GM19467 (cell line): ENCODE data around the gene PXT1.
"Not testable (repeated sequence)": the region's sequence is repeated elsewhere in the genome, so short reads cannot be mapped to it uniquely, and the experiment has no call there.

Experiments used
- ATAC-seq: cut with Tn5 transposase; IDR thresholded peaks from one replicate; pipeline ENCODE4 v1.9.1; 2021; ENCODE audit warnings: mild to moderate bottlenecking, moderate library complexity; ENCODE audit not compliant: unreplicated experiment

PXT1 gene

DNA sequence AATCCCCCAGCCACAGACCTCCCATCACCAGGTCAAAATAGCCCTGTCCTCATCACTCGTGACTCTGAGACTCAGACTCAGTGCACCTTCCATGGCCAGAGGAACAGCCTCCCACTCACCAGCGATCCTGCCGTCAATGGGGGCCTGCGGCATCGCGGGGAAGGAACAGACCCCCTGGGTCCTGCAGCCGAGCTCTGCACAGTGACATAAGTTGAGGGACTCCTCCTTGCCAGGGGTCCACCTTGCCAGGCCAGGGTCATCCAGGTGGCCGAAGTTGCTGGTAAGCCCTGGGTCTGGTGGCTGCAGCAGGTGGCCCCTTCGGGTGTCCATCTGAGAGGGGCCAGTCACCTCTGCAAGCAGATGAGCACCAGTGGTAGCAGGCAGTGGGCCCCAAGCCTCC, 71.4 kb downstream of the PXT1 start:
- no peak for ATAC-seq

- no peak for ATAC-seq
Observed at GRCh38 chr6:36370638-36371037, 72.0 kb downstream of the PXT1 start.

GRCh38 chr6:36368921-36369865, 73.5 kb downstream of the PXT1 start:
- no peak for ATAC-seq

- ATAC-seq: no peak
Observed at GRCh38 chr6:36368421-36368820, 74.2 kb downstream of the PXT1 start.

- no peak for ATAC-seq
Observed at GRCh38 chr6:36367743-36368142, 74.9 kb downstream of the PXT1 start.

DNA sequence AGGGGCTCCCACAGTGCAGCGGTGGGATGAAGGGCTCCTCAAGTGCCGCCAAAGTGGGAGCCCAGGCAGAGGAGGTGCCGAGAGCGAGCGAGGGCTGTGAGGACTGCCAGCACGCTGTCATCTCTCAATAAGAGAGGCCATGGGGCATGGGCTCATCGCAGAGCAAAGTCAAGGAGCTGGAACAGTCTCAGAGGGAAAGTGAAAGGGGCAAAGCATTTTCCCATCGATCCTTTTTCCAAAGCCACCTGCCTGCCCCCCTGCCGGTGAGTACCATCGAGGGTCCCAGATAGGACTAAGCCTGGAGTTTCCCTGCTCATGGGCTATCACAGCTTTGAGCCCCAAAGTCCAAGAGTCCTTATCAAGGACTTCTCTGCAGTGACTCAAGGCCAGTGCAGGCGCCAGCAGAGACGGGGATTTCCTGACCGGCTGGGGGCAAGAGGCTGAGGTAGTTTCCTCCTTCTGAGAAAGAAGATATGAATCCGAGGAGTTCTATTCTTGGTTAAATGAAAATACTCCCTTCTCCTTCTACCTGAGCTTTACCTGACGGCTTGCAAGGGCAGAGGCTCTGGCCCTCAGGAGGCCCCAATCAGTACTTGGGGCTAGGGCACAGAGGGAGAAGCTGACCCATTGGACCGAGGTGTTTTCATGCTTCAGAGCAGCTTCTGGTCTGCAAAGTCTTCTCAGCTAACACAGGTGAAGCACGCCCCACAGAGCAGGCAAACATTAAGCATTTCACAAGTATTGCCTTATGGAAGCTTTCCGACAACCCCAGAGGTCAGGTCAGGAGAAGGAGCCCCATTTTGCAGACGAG, 77.8 kb downstream of the PXT1 start:
- no peak for ATAC-seq

DNA sequence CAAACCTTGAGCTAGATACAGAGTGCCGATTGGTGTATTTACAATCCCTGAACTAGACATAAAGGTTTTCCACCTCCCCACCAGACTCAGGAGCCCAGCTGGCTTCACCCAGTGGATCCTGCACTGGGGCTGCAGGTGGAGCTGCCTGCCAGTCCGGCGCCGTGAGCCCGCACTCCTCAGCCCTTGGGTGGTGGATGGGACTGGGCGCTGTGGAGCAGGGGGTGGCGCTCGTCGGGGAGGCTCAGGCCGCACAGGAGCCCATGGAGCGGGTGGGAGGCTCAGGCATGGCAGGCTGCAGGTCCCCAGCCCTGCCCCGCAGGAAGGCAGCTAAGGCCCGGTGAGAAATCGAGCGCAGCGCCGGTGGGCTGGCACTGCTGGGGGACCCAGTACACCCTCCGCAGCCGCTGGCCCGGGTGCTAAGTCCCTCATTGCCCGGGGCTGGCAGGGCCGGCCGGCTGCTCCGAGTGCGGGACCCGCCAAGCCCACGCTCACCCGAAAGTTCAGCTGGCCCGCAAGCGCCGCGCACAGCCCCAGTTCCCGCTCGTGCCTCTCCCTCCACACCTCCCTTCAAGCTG, 78.5 kb downstream of the PXT1 start:
- not testable (repeated sequence) for ATAC-seq

DNA sequence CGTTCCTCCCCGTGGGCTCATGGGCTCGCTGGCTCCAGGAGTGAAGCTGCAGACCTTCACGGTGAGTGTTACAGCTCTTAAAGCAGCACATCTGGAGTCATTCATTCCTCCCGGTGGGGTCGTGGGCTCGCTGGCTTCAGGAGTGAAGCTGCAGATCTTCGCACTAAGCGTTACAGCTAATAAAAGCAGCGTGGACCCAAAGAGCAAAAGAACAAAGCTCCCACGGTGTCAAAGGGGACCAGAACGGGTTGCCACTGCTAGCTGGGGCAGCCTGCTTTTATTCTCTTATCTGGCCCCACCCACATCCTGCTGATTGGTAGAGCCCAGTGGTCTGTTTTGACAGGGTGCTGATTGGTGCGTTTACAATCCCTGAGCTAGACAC, 79.3 kb downstream of the PXT1 start:
- not testable (repeated sequence) for ATAC-seq

DNA sequence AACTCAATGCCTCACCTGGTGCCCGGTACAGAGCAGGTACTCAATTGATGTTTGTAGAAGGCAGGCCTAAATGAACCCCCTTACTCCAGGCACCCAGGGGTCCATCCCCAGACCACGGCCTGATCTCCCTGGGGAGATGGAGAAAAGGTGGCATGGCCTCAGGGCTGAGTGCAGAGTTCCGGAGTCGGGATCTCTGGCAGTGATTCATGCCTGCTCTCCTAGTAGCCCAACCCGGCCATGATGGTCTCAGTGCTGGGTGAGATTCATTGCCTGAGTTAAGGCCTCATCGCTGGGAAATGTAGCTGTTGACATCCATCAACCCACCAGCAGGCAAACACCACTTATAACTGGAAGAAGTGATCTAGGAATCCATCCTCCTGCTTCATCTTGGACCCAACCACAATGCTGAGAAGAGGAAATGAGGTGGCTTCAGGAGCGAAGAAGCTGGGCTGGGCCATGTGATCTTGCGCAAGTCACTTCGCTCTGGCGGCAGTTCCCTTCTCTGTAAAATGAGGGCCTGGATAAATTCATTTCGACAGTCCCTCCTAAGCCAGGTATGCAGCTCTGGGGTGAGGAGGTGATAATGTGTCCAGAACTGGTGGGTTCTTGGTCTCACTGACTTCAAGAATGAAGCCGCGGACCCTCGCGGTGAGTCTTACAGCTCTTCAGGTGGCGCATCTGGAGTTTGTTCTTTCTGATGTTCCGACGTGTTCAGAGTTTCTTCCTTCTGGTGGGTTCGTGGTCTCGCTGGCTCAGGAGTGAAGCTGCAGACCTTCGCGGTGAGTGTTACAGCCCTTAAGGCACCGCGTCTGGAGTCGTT, 79.9 kb downstream of the PXT1 start:
- no peak for ATAC-seq

GRCh38 chr6:36361071-36361470, 81.6 kb downstream of the PXT1 start:
- ATAC-seq: no peak

DNA sequence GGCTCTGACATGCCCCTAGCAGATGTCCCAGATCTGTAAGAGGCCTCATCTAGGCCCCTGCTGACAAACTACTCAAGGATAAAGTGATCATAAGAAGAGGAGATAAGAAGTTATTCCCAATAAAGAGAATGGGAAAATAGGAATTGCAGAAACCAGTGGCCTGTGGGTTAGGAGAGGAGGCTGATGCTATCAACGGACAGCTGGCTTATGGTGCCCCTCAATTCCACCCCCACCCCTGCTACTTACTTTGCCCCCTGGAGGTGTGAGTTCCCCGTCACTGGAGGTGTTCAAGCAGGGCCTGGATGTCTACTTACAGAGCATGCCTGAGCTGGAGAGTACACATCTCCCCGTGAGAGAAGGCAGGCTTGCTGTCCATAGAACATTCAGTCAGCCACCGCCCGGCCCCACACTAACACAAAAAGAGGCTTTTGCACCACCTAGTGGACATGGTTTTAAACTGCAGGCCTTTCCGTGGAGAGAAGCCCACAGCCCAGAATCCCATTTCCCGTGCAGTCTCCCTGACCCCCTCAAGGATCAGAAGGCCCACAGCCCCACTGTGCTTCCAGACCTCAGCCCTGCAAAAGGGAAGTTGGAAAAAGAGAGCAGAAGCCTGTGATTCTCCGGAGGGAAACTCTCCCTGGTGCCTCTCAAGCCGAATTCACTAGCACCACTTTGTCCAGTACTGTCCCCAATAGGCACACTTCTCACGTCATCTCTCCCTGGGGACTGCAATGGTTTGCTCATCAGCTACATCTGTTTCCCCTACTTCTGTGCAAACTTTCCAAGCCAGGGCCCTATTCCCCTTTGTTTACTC, 82.2 kb downstream of the PXT1 start:
- ATAC-seq: no peak

DNA sequence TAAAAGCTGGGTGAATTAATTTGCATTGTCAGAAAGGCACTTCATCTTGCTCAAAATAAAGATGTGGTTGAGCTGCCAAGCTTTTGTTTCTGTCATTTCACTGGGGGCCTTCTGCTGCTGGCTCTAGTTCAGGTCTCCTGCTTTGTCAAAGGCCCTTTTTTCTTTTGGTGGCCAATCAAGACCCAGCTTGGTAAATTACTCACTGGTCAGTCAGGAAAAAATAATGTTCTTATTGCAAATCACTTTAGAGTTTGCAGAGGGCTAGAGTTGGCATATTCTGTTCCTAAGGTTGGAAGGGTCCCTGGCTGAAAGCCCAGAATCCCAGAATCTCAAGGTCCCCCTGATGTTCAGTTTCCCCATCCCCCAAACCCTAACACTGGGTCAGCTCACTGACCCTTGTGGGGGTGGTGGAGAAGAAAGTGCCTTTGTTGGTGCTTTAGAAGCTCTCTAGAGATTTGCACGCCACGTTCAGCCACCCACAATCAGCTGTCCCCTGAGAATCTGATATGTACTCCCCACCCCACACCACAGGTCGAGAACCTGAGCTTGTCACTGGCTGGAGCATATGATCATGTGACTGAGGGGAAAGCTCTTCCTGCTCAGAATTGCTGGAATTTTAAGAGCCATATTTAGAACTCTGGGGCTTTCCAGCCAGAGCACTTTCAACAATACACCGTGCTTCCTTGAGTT, 84.3 kb downstream of the PXT1 start:
- ATAC-seq: no peak

DNA sequence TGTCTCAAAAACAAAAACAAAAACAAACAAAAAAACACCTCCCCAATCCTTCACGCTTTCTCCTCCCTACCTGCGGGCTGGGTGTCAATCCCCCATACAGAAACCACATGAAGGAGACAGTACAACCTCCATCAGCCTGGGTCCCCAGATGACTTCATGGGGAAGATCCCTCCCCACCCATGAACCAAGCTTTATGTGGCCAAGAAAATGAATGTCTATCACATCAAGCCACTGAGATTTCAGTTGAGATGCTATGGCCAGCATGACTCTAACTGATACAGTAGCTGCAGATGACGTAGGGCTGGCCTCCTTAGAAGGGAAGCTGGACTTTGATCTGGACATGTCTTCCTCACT, 84.8 kb downstream of the PXT1 start:
- ATAC-seq: no peak

DNA sequence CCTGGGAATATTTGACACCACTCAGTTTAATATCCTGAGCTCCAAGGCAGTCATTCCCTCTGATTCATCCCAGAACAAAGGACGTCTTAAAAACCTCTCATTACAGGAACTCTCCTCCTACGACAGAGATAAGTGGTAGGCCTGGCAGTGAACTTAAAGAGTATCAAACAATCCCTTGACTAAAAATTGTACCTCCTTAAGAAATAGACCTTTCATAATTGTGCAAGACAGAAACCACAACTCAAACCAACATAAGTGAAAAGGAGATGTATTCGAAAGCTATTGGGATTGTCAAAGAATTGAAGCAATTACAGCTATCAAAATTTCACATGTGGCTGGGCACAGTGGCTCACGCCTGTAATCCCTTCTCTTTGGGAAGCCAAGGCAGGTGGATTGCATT, 86.8 kb downstream of the PXT1 start:
- ATAC-seq: no peak

GRCh38 chr6:36353411-36353915, 89.2 kb downstream of the PXT1 start:
- no peak for ATAC-seq

DNA sequence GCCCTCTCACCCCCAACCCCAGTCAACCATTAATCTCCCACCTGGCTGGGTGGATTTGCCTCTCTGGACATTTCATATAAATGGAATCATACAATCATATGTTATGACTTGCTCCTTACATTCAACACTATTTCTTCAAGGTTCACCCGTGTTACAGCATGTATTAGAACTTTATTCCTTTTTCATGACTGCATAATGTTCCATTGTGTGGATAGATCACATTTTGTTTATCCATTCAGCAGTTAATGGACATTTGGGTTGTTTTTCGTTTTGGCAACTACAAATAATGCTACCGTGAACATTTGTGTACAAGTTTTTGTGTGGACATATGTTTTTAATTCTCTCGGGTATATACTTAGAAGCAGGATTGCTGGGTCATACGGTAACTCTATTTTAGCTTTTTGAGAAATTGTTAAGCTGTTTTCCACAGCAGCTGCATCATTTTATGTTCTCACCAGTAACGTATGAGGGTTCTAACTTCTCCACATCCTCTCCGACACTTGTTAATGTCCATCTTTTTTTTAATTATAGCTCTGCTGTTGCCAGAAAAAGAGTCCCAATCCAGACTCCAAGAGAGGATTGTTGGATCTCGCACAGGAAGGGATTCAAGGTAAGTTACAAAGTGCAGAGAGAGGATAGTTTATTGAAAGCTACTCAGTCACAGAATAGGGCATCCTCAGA, 90.0 kb downstream of the PXT1 start:
- no peak for ATAC-seq

DNA sequence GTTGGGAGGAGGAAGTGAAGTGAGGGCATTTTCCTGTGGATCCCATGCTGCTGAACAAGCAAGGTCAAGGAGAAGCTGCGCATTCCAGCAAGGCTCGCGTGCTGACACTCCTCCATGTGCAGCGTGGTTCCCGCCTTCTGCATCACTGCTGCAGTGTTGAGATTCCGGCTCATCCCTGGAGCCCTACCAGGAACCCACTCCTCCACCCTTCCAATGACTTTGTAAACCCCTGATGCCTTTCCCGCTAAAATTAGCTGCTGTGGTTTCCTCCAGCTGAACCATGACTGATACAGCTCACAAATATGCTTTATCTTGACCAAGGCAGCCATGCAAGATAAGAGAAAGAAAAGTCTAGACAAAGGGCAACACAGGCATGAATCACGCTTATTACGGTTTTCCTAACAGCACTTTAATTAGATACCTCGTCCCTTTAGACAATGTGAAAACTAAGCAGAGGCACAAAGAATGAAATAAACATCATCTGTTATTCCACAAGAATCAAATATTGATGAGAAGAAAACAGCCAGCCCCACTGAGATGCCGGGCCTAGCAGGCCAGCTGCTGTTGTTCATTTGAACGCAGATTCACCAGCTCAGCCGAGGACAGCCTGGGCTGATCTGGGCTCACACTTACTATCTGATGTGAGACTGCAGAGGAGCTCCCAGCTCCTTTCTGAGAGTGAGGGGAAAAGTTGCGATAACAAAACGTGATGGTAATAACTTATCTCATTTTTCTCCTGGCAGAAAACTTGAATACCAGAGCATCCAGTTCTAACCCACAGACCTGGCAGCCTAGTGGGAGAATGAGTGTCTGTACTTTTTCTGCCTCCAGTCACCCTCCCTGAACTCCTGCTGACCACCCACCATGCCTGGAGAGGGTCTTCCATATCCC, 91.7 kb downstream of the PXT1 start:
- ATAC-seq: no peak

DNA sequence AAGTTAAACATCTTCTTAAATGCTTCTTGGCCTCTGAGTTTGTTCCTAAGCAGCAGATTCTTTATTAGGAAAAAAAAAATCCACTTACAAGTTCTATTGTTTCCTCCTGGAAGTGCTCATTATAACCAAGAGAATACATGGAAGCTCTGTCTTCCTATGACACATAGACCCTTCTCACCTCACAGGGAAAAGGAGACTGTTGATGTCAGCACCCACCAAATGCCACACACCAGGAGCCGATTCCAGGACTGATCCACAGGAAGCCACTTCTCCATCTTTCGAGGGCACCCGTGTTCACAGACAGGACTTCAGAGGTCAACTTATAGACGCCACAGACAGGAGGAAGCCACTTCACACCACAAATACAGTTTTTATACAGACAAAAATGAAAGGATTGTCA, 92.6 kb downstream of the PXT1 start:
- no peak for ATAC-seq
